Astrocyte (in vitro differentiated cells and primary cell): ENCODE results near the gene PTPRD. TPM values are rescaled to one million over a fixed set of nuclear protein-coding genes. Genes with fewer than 3 reads are reported as not detected.

Experiments used
- DNase-seq: peaks from one replicate; pipeline ENCODE4 v3.0.0-alpha.2; 2010; ENCODE audit warnings: low read depth
- FAIRE-seq: peaks from 2 replicates; lab custom pipeline; 2011; peaks lifted over from hg19 to GRCh38; lab: Jason Lieb, UNC
- H2AFZ ChIP-seq: 2 replicates; pipeline ENCODE4 v1.6.0; 2012; ENCODE audit warnings: low read depth, low read length, inconsistent platforms
- H3K27ac ChIP-seq: 2 replicates; pipeline ENCODE4 v1.5.1; 2011; ENCODE audit warnings: low read depth, low read length, inconsistent platforms
- H3K27me3 ChIP-seq: 2 replicates; pipeline ENCODE4 v1.6.0; 2011; ENCODE audit warnings: low read length, inconsistent platforms; ENCODE audit not compliant: insufficient read depth
- H3K36me3 ChIP-seq: 2 replicates; pipeline ENCODE4 v1.5.1; 2011; ENCODE audit warnings: low read length, inconsistent platforms; ENCODE audit not compliant: insufficient read depth
- H3K4me1 ChIP-seq: 2 replicates; pipeline ENCODE4 v1.5.1; 2011; ENCODE audit warnings: low read length, inconsistent platforms; ENCODE audit not compliant: insufficient read depth
- H3K4me2 ChIP-seq: 2 replicates; pipeline ENCODE4 v1.6.0; 2012; ENCODE audit warnings: low read length, inconsistent platforms
- H3K4me3 ChIP-seq: 2 replicates; pipeline ENCODE4 v1.5.1; 2011; ENCODE audit warnings: low read depth, mild to moderate bottlenecking, low read length, inconsistent platforms; ENCODE audit not compliant: insufficient read depth
- H3K79me2 ChIP-seq: 2 replicates; pipeline ENCODE4 v1.6.0; 2012; ENCODE audit warnings: mild to moderate bottlenecking, low read length, inconsistent platforms; ENCODE audit not compliant: insufficient read depth
- H3K9ac ChIP-seq: 2 replicates; pipeline ENCODE4 v1.6.0; 2012; ENCODE audit warnings: mild to moderate bottlenecking, low read length, inconsistent platforms
- H3K9me3 ChIP-seq: 2 replicates; pipeline ENCODE4 v1.5.1; 2012; ENCODE audit warnings: low read depth, mild to moderate bottlenecking, low read length, inconsistent platforms; ENCODE audit not compliant: insufficient read depth
- H4K20me1 ChIP-seq: 2 replicates; pipeline ENCODE4 v1.6.0; 2012; ENCODE audit warnings: low read length, inconsistent platforms; ENCODE audit not compliant: insufficient read depth
- H3K27ac Mint-ChIP-seq: one replicate; pipeline ENCODE4 v1.8.0; 2021; ENCODE audit warnings: mild to moderate bottlenecking, mixed read lengths; ENCODE audit not compliant: unreplicated experiment
- H3K27me3 Mint-ChIP-seq: one replicate; pipeline ENCODE4 v1.8.0; 2021; ENCODE audit warnings: low read depth, mixed read lengths; ENCODE audit not compliant: unreplicated experiment
- H3K36me3 Mint-ChIP-seq: one replicate; pipeline ENCODE4 v1.8.0; 2021; ENCODE audit warnings: low read depth, mixed read lengths; ENCODE audit not compliant: unreplicated experiment
- H3K4me1 Mint-ChIP-seq: one replicate; pipeline ENCODE4 v1.8.0; 2021; ENCODE audit warnings: low read depth, mixed read lengths; ENCODE audit not compliant: unreplicated experiment
- H3K4me3 Mint-ChIP-seq: one replicate; pipeline ENCODE4 v1.8.0; 2021; ENCODE audit warnings: mild to moderate bottlenecking, moderate library complexity, mixed read lengths; ENCODE audit not compliant: unreplicated experiment
- H3K9me3 Mint-ChIP-seq: one replicate; pipeline ENCODE4 v1.8.0; 2021; ENCODE audit warnings: mild to moderate bottlenecking, mixed read lengths; ENCODE audit not compliant: unreplicated experiment
- EZH2 ChIP-seq: IDR thresholded peaks from 2 replicates; pipeline ENCODE4 v1.6.1; 2012; ENCODE audit warnings: mild to moderate bottlenecking, low read length, inconsistent platforms; ENCODE audit not compliant: insufficient read depth
- total RNA-seq: library from RNA; stranded (reverse); gene quantifications from 2 replicates; pipeline ENCODE4 v1.2.1, GENCODE V29; 2021
- TF ChIP-seq, protein P1 (sequence below): IDR thresholded peaks from 2 replicates; pipeline ENCODE4 v1.5.1; 2011; ENCODE audit warnings: low read depth, mild to moderate bottlenecking, inconsistent platforms, low read length, moderate library complexity; ENCODE audit not compliant: insufficient read depth

PTPRD gene
- total RNA-seq, 1 donor from 2014 or later = 88.1 TPM

GRCh38 chr9:8799206-8799605 lies 1813.6 kb downstream of the PTPRD start:
- H3K36me3 Mint-ChIP-seq = no peaks in the 10 kb centered on the region
- no peaks in the 10 kb centered on the region for H3K9me3 ChIP-seq
- H3K4me2 ChIP-seq = no peak overlapping the region
- H3K4me3 Mint-ChIP-seq = no peak overlapping the region
- no peak overlapping the region for H3K27ac ChIP-seq
- FAIRE-seq = no peak
- no peak overlapping the region for H3K9ac ChIP-seq
- H3K4me3 ChIP-seq = no peak overlapping the region
- no peak for DNase-seq
- H3K36me3 ChIP-seq = no peaks in the 10 kb centered on the region
- no peaks in the 10 kb centered on the region for H3K9me3 Mint-ChIP-seq
- H3K27ac Mint-ChIP-seq = peak overlapping the region; percentile 54
- no peaks in the 10 kb centered on the region for H3K4me1 ChIP-seq
- no peaks in the 10 kb centered on the region for H4K20me1 ChIP-seq
- peaks cover 27% of the 10 kb centered on the region for H3K4me1 Mint-ChIP-seq
- no peaks in the 10 kb centered on the region for H3K27me3 ChIP-seq
- no peak for TF ChIP-seq EZH2
- TF ChIP-seq, protein P1, sequence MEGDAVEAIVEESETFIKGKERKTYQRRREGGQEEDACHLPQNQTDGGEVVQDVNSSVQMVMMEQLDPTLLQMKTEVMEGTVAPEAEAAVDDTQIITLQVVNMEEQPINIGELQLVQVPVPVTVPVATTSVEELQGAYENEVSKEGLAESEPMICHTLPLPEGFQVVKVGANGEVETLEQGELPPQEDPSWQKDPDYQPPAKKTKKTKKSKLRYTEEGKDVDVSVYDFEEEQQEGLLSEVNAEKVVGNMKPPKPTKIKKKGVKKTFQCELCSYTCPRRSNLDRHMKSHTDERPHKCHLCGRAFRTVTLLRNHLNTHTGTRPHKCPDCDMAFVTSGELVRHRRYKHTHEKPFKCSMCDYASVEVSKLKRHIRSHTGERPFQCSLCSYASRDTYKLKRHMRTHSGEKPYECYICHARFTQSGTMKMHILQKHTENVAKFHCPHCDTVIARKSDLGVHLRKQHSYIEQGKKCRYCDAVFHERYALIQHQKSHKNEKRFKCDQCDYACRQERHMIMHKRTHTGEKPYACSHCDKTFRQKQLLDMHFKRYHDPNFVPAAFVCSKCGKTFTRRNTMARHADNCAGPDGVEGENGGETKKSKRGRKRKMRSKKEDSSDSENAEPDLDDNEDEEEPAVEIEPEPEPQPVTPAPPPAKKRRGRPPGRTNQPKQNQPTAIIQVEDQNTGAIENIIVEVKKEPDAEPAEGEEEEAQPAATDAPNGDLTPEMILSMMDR = no peak
- no peaks in the 10 kb centered on the region for H3K79me2 ChIP-seq
- H2AFZ ChIP-seq = no peak overlapping the region
- no peaks in the 10 kb centered on the region for H3K27me3 Mint-ChIP-seq

DNA sequence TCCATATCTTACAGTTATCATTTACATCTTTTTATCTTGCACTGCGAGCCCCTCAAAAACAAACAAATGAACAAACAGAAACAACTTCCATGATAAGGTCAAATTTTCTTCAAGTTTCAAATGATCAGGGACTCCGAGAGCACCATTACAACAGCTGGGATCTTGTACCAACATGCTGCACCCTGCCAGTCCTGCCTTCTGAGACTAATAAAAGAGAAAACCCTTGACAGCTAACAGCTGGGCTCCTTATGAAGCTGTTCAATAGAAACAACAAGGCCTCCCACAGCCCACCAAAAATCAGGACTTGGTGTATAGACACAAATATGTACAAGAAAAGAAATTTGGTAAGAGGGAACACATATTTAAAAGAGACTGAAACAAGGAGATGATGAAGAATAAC lies 1828.0 kb downstream of the PTPRD start:
- TF ChIP-seq, protein P1 = no peak
- TF ChIP-seq EZH2 = no peak
- Mint-ChIP-seq H3K4me1 (peaks cover 19% of the 10 kb centered on the region), H3K9me3 (no peaks in the 10 kb centered on the region), H3K27ac (peak overlapping the region; percentile 37), H3K36me3 (peaks cover 4% of the 10 kb centered on the region), H3K4me3 (no peak overlapping the region), H3K27me3 (no peaks in the 10 kb centered on the region)
- Histone ChIP-seq H3K9me3 (no peaks in the 10 kb centered on the region), H3K4me3 (no peak overlapping the region), H3K27me3 (no peaks in the 10 kb centered on the region), H2AFZ (no peak overlapping the region), H3K4me2 (no peak overlapping the region), H3K27ac (no peak overlapping the region), H3K36me3 (no peaks in the 10 kb centered on the region), H3K79me2 (no peaks in the 10 kb centered on the region), H4K20me1 (no peaks in the 10 kb centered on the region), H3K9ac (no peak overlapping the region), H3K4me1 (no peaks in the 10 kb centered on the region)
- FAIRE-seq (no peak), DNase-seq (no peak)

DNA sequence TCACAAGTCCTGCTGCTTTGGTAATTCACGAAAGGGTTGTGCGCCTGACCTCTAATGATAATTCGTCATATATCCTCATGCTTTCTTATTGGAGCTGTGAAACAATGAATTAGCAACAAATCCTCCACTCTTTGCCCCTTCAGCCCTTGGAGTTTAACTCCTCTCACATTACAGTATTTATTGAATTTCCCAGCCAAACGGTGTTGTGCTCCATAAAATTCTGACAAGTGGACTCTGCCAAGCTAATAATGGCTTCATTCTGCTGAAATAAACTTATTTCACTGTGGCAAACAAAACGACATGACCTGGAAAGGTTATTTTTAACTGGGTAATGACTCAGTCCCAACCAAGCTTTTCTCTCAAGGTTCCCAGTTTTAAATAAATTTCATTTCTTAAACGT lies 1828.9 kb downstream of the PTPRD start:
- no peak for TF ChIP-seq EZH2
- TF ChIP-seq, protein P1 = no peak
- no peak overlapping the region for H3K4me3 Mint-ChIP-seq
- Histone ChIP-seq H3K9ac (no peak overlapping the region), H3K27me3 (no peaks in the 10 kb centered on the region), H3K4me1 (no peaks in the 10 kb centered on the region), H3K4me2 (no peak overlapping the region), H3K27ac (no peak overlapping the region), H3K79me2 (no peaks in the 10 kb centered on the region), H2AFZ (no peak overlapping the region), H4K20me1 (no peaks in the 10 kb centered on the region), H3K36me3 (no peaks in the 10 kb centered on the region), H3K4me3 (no peak overlapping the region), H3K9me3 (no peaks in the 10 kb centered on the region)
- FAIRE-seq (no peak), DNase-seq (no peak)
- no peaks in the 10 kb centered on the region for H3K27me3 Mint-ChIP-seq
- peaks cover 19% of the 10 kb centered on the region for H3K4me1 Mint-ChIP-seq
- peaks cover 4% of the 10 kb centered on the region for H3K36me3 Mint-ChIP-seq
- no peaks in the 10 kb centered on the region for H3K9me3 Mint-ChIP-seq
- no peak overlapping the region for H3K27ac Mint-ChIP-seq
